Endothelial cell of umbilical vein (primary cell): Measurements from ENCODE around the gene HYI. TPM values are rescaled to one million over a fixed set of nuclear protein-coding genes. Genes with fewer than 3 reads are reported as not detected.
"Not testable (repeated sequence)": the region's sequence is repeated elsewhere in the genome, so short reads cannot be mapped to it uniquely, and the experiment has no call there.

Experiments
- BruUV-seq: library from RNA; stranded (reverse); fragments of 400-500 nt; replicated peaks from 2 replicates; lab custom pipeline; 2021; lab: Mats Ljungman, UMichigan
- CTCF ChIA-PET: fragments of 300-600, 350-600 bp; sonication (Branson Sonifier 250); formaldehyde crosslinking; loops from one replicate; lab custom pipeline; 2021; ENCODE audit warnings: antibody characterized with exemption, inconsistent platforms; lab: Charles Lee
- POLR2A ChIA-PET: fragments of 300-600, 350-600 bp; sonication (Branson Sonifier 250); formaldehyde crosslinking; loops from one replicate; lab custom pipeline; 2021; ENCODE audit warnings: antibody characterized with exemption, inconsistent platforms; lab: Charles Lee
- DNase-seq: peaks from one replicate; pipeline ENCODE4 v3.0.0-alpha.2; 2011; ENCODE audit warnings: low read depth, low spot score
- FAIRE-seq: peaks from 2 replicates; lab custom pipeline; 2011; peaks lifted over from hg19 to GRCh38; lab: Jason Lieb, UNC
- H2AFZ ChIP-seq: 2 replicates; pipeline ENCODE4 v1.6.0; 2012; ENCODE audit warnings: low read depth, low read length, control low read depth, inconsistent platforms
- H3K27ac ChIP-seq: 2 replicates; pipeline ENCODE4 v1.5.1; 2011; ENCODE audit warnings: low read depth, mild to moderate bottlenecking, control low read depth, low read length, moderate library complexity; ENCODE audit not compliant: insufficient read depth
- H3K27me3 ChIP-seq, 2 experiments: 2 replicates each; pipeline versions ENCODE4 v1.6.0 to v1.6.1; 2011; ENCODE audit warnings: low read length in 2 of 2, mixed read lengths in 1 of 2; ENCODE audit not compliant: control insufficient read depth in 2 of 2, insufficient read depth in 2 of 2
- H3K36me3 ChIP-seq, 2 experiments: 2 replicates in 1 of 2; 3 replicates in 1 of 2; pipeline ENCODE4 v1.5.1; 2011; ENCODE audit warnings: low read length in 2 of 2, mild to moderate bottlenecking in 1 of 2, moderate library complexity in 1 of 2; ENCODE audit not compliant: control insufficient read depth in 2 of 2, insufficient read depth in 2 of 2; ENCODE audit errors: extremely low read depth in 1 of 2
- H3K4me1 ChIP-seq: 3 replicates; pipeline ENCODE4 v1.5.1; 2011; ENCODE audit warnings: mild to moderate bottlenecking, low read length; ENCODE audit not compliant: control insufficient read depth, insufficient read depth; ENCODE audit errors: extremely low read depth
- H3K4me2 ChIP-seq: 2 replicates; pipeline ENCODE4 v1.6.1; 2011; ENCODE audit warnings: low read length, control low read depth, mixed read lengths; ENCODE audit not compliant: insufficient read depth
- H3K4me3 ChIP-seq, 3 experiments: fragments of 200-600 bp in 1 of 3; sonication (generic), shearing (Covaris generic) in 1 of 3; replicated peaks in 1 of 3; 2 replicates each; pipeline ENCODE4 v1.5.1; 2011 to 2016; ENCODE audit warnings: control low read depth in 3 of 3, low read length in 3 of 3, mild to moderate bottlenecking in 2 of 3, inconsistent platforms in 1 of 3, low read depth in 1 of 3, moderate library complexity in 1 of 3; ENCODE audit not compliant: insufficient read depth in 1 of 3
- H3K79me2 ChIP-seq: 2 replicates; pipeline ENCODE4 v1.6.0; 2012; ENCODE audit warnings: low read length, inconsistent platforms; ENCODE audit not compliant: control insufficient read depth, insufficient read depth
- H3K9ac ChIP-seq: replicated peaks from 2 replicates; pipeline ENCODE3; 2011; ENCODE audit warnings: low read length, control low read depth; ENCODE audit not compliant: insufficient read depth; ENCODE audit errors: extremely low read depth
- H3K9me1 ChIP-seq: replicated peaks from 3 replicates; pipeline ENCODE4 v1.6.0; 2011; ENCODE audit warnings: mild to moderate bottlenecking, low read length; ENCODE audit not compliant: control insufficient read depth, insufficient read depth; ENCODE audit errors: extremely low read depth
- H3K9me3 ChIP-seq: replicated peaks from 2 replicates; pipeline ENCODE4 v1.5.1; 2012; ENCODE audit warnings: low read length, inconsistent platforms; ENCODE audit not compliant: control insufficient read depth, insufficient read depth
- H4K20me1 ChIP-seq: replicated peaks from 2 replicates; pipeline ENCODE3; 2011; ENCODE audit warnings: mild to moderate bottlenecking, low read length; ENCODE audit not compliant: control insufficient read depth, insufficient read depth; ENCODE audit errors: extremely low read depth
- CTCF ChIP-seq, 2 donors: IDR thresholded peaks; 1 replicate in 1 of 2; 2 replicates in 1 of 2; pipeline ENCODE4 v1.5.1; 2011; ENCODE audit warnings: low read length in 2 of 2, mild to moderate bottlenecking in 2 of 2, moderate library complexity in 2 of 2, control low read depth in 1 of 2, inconsistent platforms in 1 of 2, low read depth in 1 of 2; ENCODE audit not compliant: insufficient read depth in 1 of 2; ENCODE audit errors: extremely low read depth in 1 of 2
- EZH2 ChIP-seq: IDR thresholded peaks from 2 replicates; pipeline ENCODE4 v1.6.1; 2012; ENCODE audit warnings: borderline replicate concordance, low read depth, mild to moderate bottlenecking, moderate library complexity, low read length, inconsistent platforms; ENCODE audit not compliant: severe bottlenecking
- FOS ChIP-seq: IDR thresholded peaks from 2 replicates; pipeline ENCODE4 v1.6.1; 2011; ENCODE audit warnings: mild to moderate bottlenecking, low read length, moderate library complexity, borderline replicate concordance; ENCODE audit not compliant: insufficient read depth
- GATA2 ChIP-seq: IDR thresholded peaks from 2 replicates; pipeline ENCODE4 v1.7.0; 2011; ENCODE audit warnings: low read depth, mild to moderate bottlenecking, moderate library complexity, mixed read lengths, low read length; ENCODE audit not compliant: insufficient read length, insufficient read depth
- JUN ChIP-seq: IDR thresholded peaks from 2 replicates; pipeline ENCODE4 v1.6.1; 2011; ENCODE audit warnings: borderline replicate concordance, low read depth; ENCODE audit not compliant: insufficient read length, insufficient read depth
- MAX ChIP-seq: IDR thresholded peaks from 2 replicates; pipeline ENCODE4 v1.6.1; 2011; ENCODE audit not compliant: insufficient read depth, insufficient read length
- MYC ChIP-seq: IDR thresholded peaks from one replicate; pipeline ENCODE4 v1.6.1; 2011; ENCODE audit warnings: mild to moderate bottlenecking, low read depth, low read length
- POLR2A ChIP-seq: IDR thresholded peaks from 2 replicates; pipeline ENCODE4 v1.6.1; 2012; ENCODE audit warnings: low read depth, mild to moderate bottlenecking, control low read depth, low read length
- POLR2AphosphoS5 ChIP-seq: IDR thresholded peaks from 2 replicates; pipeline ENCODE4 v1.6.1; 2012; ENCODE audit warnings: low read depth, mild to moderate bottlenecking, control low read depth, low read length, moderate library complexity; ENCODE audit not compliant: insufficient read depth
- dilution Hi-C: fragments of 300-500 bp; cut with MboI; formaldehyde crosslinking; loops from one replicate; pipeline ENCODE4 v1.15.0; 2019; ENCODE audit warnings: low sequenced_read_pairs; ENCODE audit not compliant: extremely low pct_ligation_motif_present
- intact Hi-C: fragments of 100-400 bp; cut with micrococcal nuclease; formaldehyde crosslinking; loops from one replicate; pipeline ENCODE4 v1.10.0; 2022
- polyA plus RNA-seq, 4 experiments: library from polyadenylated mRNA; depleted of rRNA in 3 of 4; stranded (reverse) in 3 of 4; unstranded in 1 of 4; fragments of >200 nt; gene quantifications; 2 replicates each; pipeline versions ENCODE4 v1.2.1 to v1.2.3, GENCODE V29; 2011 to 2012; ENCODE audit warnings: missing spikeins in 1 of 4
- total RNA-seq: library from RNA; stranded (reverse); gene quantifications from 2 replicates; pipeline ENCODE4 v1.2.3, GENCODE V29; 2021

The HYI gene
- total and polyA plus RNA-seq, 2 donors (not counting 3 experiments of a cell fraction or from before 2014, with no cell fraction given): 324 to 342 TPM

- FAIRE-seq: peak; percentile 98
- POLR2A ChIA-PET: interaction anchor here (0.8 kb wide), 1 partner anchor 34 kb away, joined by 3 read pairs; no protein-coding TSS in a partner anchor
Measured at GRCh38 chr1:43475611-43476401, 22.1 kb upstream of the HYI start.

GRCh38 chr1:43473463-43473862, 19.7 kb upstream of the HYI start:
- Histone ChIP-seq H3K4me2 (peak overlapping the region; percentile 84), H3K36me3 (no peaks in the 10 kb centered on the region), H3K4me3 (peak overlapping the region in 1 of 3 experiments; percentile 53), H3K9me3 (no peaks in the 10 kb centered on the region), H4K20me1 (no peaks in the 10 kb centered on the region), H3K9me1 (no peaks in the 10 kb centered on the region), H2AFZ (no peak overlapping the region), H3K27me3 (no peaks in the 10 kb centered on the region), H3K9ac (peak overlapping the region; percentile 93), H3K79me2 (no peaks in the 10 kb centered on the region), H3K27ac (peak overlapping the region; percentile 100), H3K4me1 (peaks cover 60% of the 10 kb centered on the region)
- BruUV-seq: TSS peak; percentile 88
- CTCF ChIA-PET: interaction anchor here (0.6 to 2.2 kb wide), 5 partner anchors 12 to 59 kb away, joined by 3 to 6 read pairs (median 4); no protein-coding TSS in a partner anchor
- intact Hi-C loops (loop anchor here (1.0 to 5.0 kb wide), 5 partner anchors 59 to 237 kb away; partner anchors contain the start of genes KDM4A and TIE1), dilution Hi-C loops (no loop called here)
- POLR2A ChIA-PET: interaction anchor here (1.0 kb wide), 2 partner anchors 20 to 28 kb away, joined by 3 to 7 read pairs; partner anchors contain the start of gene HYI
- TF ChIP-seq CTCF (IDR thresholded peaks at IDR 0.05; ENCODE audit: extremely low read depth in 1 of 2, insufficient read depth in 1 of 2, low read depth in 1 of 2, low read length in 2 of 2) (no peak), MYC (no peak), EZH2 (no peak), POLR2AphosphoS5 (peak; percentile 15)
- peak; percentile 46 for DNase-seq
- peak; percentile 8 for FAIRE-seq

More at GRCh38 chr1:43475611-43476401, 22.1 kb upstream of the HYI start:
- peak overlapping the region; percentile 81 for H3K9ac ChIP-seq
- H3K36me3 ChIP-seq, dilution Hi-C loops, H4K20me1 ChIP-seq, H3K27me3 ChIP-seq, H2AFZ ChIP-seq, H3K9me1 ChIP-seq, H3K4me3 ChIP-seq, H3K79me2 ChIP-seq, H3K9me3 ChIP-seq: not testable (repeated sequence)
- CTCF ChIA-PET: interaction anchor here (0.6 kb wide), 1 partner anchor 13 kb away, joined by 4 read pairs; no protein-coding TSS in a partner anchor
- TSS peak; percentile 62 for BruUV-seq
- TF ChIP-seq POLR2A (peak; percentile 31), POLR2AphosphoS5 (peak; percentile 73), MAX (peak; percentile 63), JUN (peak; percentile 92), FOS (peak; percentile 61), GATA2 (peak; percentile 81)
- intact Hi-C loops: loop anchor here (1.0 to 5.0 kb wide), 2 partner anchors 34 to 54 kb away; partner anchors contain the start of gene PTPRF
- H3K27ac ChIP-seq: peak overlapping the region; percentile 100
- H3K4me1 ChIP-seq: peaks cover 60% of the 10 kb centered on the region
- peak overlapping the region; percentile 38 for H3K4me2 ChIP-seq
- peak; percentile 84 for DNase-seq
